H54 (cell line): Measurements from ENCODE around the gene GCH1.

Experiments used
- DNase-seq: peaks from one replicate; pipeline ENCODE4 v3.0.0; 2011; ENCODE audit warnings: low spot score, mixed read lengths; ENCODE audit not compliant: insufficient read length
- FAIRE-seq: peaks from 3 replicates; lab custom pipeline; 2011; peaks lifted over from hg19 to GRCh38; lab: Jason Lieb, UNC
- POLR2A ChIP-seq: IDR thresholded peaks from 2 replicates; pipeline ENCODE4 v1.6.1; 2011; ENCODE audit warnings: low read depth, mild to moderate bottlenecking, low read length

Gene GCH1

DNA sequence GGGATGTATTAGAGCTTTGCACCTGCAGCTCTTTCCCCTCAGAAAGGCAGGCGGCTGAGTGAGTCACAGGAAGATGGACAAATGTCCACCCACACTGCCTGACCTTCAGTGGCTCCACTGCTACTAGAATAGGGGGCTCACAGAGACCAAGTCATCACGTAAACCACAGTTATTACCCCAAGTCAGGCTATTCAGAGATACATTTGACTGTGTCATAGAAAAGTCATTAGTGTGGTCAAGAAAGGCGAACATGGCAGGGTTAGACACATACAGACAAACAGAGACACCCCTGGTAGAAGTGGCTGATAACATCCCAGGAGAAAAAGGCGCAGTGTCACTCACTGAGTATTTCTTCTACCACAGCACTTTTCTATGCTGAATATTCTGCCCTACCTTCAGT lies 36.0 kb downstream of the GCH1 start:
- DNase-seq (no peak), FAIRE-seq (no peak)
- TF ChIP-seq POLR2A, result no peak

DNA sequence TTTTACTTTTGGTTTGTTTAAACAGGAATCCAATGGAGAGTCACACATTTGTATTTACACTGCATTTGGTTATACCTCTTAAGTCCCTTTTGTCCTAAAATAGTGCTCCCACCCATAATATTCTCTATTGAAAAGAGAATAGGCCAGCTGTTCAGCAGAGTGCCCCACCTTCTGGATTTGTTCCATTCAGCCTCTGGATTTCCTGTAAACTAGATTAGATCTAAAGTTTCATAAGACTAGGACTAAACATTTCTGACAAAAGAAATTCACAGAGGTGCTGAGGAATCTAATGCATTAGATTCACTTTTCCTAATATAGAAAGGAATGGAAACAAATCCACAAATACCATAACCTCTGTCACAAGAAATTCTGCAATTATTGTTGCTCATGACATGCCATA lies 38.1 kb downstream of the GCH1 start:
- FAIRE-seq (no peak), DNase-seq (no peak)
- no peak for TF ChIP-seq POLR2A

DNA sequence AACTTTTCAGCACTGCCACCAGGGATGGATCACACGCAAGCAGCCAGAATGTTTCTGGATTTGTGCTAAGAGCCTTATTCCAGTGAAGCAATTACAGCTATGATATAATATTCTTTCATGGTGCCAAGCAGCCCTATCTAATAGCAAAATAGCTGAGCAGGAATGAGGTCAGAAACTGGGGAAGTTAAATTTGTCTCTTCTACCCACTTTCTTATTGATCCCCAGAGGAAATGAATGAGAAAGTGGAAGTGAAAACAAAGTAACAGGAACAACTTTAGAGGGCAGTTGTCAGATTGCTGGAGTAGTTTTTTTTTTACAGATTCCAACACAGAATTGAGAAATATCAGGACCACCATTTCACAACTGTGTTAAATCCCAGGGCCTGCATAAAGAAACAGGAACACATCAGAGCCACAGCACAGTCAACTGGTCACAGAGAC lies 44.8 kb downstream of the GCH1 start:
- FAIRE-seq (no peak), DNase-seq (no peak)
- no peak for TF ChIP-seq POLR2A

DNA sequence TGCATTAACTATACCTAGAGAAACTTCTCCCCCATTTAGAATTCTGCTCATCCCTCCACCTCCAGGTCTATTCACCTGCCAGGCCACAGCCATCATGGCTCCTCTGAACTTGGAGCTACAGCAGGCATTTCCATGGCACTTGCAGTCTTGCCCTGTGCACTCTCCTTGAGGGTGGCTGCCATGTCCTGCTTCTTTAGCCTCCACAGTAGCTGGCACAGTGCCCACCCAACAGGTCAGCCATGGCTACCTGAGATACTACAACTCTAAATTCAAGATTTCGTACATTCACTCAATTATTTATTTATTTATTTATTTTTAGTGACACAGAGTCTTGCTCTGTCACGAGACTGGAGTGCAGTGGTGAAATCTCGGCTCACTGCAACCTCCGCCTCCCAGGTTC lies 46.5 kb downstream of the GCH1 start:
- no peak for DNase-seq
- TF ChIP-seq POLR2A, result no peak
- no peak for FAIRE-seq

DNA sequence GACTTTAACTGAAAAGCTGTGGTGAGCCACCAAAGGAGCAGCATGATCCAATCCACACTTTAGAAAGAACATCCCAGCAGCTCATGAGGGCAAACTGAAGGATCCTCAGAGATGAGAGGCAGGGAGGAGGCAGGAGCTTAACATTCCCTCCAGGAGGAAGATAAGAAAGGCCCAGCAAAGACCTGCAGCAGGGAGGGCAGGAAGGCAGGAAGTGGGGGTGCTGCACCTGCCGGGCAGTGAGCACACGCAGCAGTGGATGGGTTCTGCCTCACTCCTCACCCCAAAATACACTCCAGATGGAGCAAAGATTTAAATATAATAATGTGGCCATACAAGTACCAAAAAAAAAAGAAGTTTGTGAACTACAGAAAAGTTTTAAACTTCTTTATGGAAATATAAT lies 48.4 kb downstream of the GCH1 start:
- FAIRE-seq, result no peak
- DNase-seq, result no peak
- TF ChIP-seq POLR2A, result no peak

DNA sequence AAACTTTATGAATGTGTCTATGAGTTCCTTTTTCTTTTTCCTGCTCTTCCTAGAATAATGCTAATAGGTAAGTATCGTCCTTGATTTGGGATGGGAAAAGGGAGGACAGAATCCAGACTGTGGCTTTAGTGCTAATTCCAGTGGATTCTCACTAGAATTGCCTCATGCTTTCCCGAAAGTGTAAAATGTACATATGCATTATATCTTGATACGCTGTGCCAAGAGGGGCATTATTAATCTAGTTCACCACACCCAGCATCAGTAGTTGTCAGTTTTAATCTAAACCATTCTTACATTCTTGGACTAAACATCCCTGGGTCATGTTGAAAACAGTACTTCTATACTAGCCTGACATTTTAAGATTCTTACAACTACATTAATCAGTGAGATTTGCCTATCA lies 49.3 kb downstream of the GCH1 start:
- FAIRE-seq (no peak), DNase-seq (no peak)
- TF ChIP-seq POLR2A, result no peak

DNA sequence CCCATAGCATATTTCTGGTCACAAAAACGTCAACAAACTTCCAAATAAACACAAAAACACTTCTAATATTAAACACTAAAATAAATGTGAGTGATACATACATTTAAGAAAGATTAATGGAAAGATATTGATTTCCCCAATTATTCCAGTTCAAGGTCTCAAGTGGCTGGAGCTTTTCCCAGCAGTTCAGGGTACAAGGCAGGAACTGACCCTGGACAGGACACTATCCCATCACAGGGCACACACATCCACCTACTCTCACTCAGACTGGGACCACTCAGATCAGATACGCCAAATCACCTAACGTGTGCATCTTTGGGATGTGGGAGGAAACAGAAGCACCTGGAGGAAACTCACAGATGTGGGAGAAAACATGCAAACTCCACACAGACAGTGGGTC lies 50.4 kb downstream of the GCH1 start:
- FAIRE-seq (no peak), DNase-seq (no peak)
- no peak for TF ChIP-seq POLR2A

DNA sequence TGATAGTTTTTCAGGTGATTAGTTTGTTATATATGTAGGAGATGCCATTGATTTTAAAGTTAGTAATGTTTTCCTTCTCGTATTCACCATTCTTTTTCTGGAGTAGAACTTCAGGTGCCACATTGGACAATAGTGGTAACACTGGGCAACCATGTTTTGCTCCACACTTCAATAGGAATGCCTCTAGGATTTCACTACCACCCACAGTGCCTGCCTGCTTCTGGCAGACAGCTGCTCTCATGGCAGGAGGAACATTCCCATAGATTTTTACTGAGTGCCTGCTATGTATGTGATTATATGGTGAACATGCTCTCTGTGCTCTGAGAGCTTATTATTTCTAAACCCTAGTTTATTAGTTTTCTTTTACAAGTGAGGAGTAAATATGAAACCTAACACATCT lies 53.7 kb downstream of the GCH1 start:
- TF ChIP-seq POLR2A, result no peak
- DNase-seq (no peak), FAIRE-seq (no peak)

DNA sequence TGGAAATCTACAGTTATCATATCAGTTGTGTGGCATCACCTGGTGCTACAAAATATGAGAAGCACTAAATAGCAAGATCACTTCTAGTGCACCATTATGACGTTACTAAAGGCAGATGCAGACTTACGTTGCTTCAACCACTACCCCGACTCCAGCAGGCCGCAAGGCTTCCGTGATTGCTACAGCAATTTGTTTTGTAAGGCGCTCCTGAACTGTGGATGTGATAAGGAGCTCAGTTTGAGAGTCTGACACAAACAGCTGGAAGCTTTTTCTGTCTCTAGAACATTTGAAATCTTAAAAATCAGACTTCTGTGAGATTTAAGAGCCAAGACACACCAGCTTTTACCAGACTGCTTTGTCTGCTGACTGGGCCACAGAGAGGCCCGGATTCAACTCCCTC lies 57.0 kb downstream of the GCH1 start:
- FAIRE-seq, result no peak

DNA sequence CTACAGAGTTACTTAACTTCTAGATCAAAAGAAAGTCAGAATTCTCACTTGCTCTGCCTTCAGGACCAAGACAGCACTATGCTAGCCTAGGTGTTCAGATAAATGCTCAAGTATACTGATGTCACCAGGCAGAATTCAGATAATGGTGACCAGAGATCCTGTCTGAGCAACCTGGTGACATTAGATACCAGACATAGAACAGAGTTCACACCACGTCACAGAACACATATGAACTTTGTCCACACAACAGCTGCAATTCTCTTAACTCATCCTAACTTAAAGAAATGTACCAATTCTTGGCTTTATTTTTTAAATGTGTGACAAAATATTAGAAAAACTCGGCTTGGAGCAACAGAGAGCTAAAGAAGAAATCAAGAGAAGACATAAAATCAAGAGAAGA lies 58.1 kb downstream of the GCH1 start:
- no peak for DNase-seq
- FAIRE-seq, result no peak
- TF ChIP-seq POLR2A, result no peak

More for the DNA sequence above, 57.0 kb downstream of the GCH1 start:
- no peak for TF ChIP-seq POLR2A
- no peak for DNase-seq

DNA sequence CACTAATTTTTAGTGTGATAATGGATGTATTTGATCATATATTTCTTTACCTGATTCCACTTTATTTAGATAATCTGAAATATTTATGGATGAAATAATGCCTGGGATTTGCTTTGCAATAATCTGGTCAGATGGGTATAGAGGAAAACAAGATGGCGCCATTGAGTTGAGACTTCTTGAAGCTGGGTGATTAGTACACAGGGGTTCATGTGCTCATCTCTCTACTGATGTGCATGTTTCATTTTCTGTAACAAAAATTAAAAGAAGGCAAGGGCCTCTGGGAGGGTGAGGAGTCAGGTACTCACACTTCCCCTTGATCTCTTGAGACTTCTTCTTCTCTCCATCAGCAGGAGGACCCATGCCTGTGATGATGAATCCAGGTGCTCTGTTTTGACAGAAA lies 61.8 kb downstream of the GCH1 start:
- FAIRE-seq, result no peak
- TF ChIP-seq POLR2A, result no peak
- DNase-seq, result no peak

DNA sequence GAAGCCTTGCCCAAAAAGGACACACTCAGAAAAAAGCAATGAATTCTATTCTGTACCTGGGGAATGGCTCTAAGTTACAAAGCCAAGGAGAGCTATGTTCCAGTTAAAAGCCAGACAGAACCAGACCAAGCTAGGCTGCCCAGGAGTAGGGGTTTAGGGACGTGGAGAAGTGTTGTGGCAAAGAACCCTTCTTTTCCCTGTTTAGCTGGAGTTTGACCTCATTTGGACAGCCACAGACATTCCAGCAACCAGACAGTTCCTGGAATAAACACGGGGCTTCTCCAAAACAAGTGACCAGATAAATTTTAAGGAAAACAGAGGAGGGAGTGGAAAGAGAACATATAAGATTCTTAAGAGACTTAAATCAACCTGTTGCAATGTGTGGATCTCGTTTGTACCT lies 62.3 kb downstream of the GCH1 start:
- no peak for DNase-seq
- no peak for FAIRE-seq
- no peak for TF ChIP-seq POLR2A

DNA sequence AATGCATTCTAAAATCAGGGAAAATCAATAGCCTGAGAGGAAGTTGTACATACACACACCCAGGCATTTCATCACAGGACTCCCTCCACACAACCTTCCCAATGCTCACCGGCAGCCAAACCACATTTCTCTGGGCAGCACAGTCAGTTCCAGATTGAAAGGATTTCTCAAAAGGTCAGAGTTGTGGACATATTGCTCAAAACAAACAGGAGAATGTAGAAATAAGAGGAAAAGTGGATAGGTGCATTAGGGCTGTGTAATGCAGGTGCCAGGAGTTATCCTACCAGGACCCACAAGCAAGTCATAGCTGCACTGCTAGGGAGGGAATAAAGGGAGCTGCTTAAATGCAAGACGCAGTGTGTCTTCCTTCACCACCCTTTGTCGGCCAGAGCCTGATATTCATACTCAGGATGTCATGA lies 62.9 kb downstream of the GCH1 start:
- no peak for TF ChIP-seq POLR2A
- FAIRE-seq (no peak), DNase-seq (no peak)

DNA sequence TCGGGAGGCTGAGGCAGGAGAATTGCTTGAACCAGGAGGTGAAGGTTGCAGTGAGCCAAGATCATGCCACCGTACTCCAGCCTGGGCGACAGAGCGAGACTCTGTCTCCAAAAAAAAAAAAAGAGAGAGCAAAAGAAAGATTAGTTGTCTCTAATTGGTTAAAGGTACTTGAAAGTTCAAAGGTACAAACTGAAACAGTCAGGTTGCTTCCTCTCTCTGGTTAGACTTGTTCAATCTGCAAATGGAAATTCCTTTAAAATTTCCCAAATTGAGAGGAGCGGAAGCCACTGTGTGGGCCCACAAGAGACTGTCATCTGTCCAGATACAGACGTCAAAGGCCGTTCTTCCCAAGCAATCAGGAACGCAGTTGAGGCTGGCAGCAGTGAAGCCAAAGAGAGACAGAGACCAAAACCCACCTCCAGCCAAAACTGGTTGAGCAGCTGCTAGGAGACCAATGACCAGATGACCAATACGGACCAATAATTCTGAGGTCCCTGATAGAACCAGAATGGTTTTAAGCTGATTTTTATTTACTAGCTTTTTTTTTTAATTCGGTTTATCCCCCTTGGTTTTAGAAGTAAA lies 63.6 kb downstream of the GCH1 start:
- no peak for FAIRE-seq
- no peak for TF ChIP-seq POLR2A
- no peak for DNase-seq

DNA sequence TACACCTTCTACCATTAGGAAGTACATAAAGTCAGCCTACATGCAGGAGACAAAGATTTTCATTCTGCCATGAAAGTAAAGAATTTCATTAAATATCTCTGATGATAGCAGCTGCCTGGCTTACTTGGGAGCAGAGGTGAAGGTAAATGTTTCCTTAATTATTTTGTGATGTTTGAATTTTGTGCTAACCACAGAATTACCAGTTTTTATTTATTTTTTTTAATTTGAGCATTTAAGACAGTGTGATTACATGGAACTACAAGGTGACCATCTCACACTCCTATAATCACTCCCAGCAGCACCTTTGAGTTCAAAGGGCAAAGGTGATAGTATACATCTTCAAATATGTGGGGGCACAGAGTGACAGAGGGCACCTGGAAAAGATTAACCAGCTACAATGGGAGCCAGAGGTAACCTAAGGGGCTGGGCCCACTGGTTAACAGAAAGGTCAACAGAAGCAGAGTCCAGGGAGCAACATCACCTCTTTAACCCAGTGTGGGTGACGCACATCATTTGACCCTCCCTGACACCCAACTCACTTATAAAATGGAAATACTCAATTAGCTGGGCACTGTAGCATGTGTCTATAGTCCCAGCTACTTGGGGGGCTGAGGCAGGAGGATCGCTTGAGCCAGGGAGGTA lies 65.0 kb downstream of the GCH1 start:
- no peak for TF ChIP-seq POLR2A
- no peak for DNase-seq
- no peak for FAIRE-seq

DNA sequence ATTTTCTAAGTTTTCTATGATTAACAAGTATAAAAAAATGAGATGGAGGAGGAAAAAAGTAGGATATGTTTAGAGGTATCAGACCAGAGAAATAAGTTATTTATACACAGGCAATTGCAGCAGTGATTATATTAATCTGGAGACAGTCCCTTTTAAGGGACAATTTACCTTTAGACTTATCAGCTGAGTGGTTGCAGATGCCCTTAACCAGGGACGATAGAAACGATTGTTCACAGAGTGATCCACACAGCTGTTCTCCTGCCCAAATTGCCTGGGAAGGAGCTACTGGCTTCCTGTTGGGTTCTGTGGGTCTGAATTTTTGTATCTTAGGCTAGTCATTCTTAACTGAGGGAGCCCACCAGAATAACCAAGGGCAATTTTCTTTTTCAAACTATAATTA lies 66.4 kb downstream of the GCH1 start:
- TF ChIP-seq POLR2A, result no peak
- no peak for DNase-seq
- FAIRE-seq, result no peak
